Activated CD4-positive, alpha-beta T cell treated with anti-CD3 and anti-CD28 coated beads for 48 hours (primary cell): Measurements from ENCODE around the gene LRIT2.

ENCODE experiments used
- DNase-seq: peaks from one replicate; pipeline ENCODE4 v3.0.0-alpha.2; 2020

LRIT2 gene

GRCh38 chr10:84241185-84241790, 15.9 kb upstream of the LRIT2 start, which contains the start of gene LRIT1:
Gene LRIT1 (minus strand): TSS chr10:84241546. CDS start chr10:84241439, 107 bp downstream.
- DNase-seq, result no peak

- DNase-seq, result no peak
These were observed 13.6 kb upstream of the LRIT2 start for GRCh38 chr10:84238909-84239308.

GRCh38 chr10:84237199-84238051, 12.1 kb upstream of the LRIT2 start:
- DNase-seq, result peak; percentile 30

- DNase-seq, result no peak
These were observed 11.5 kb upstream of the LRIT2 start for GRCh38 chr10:84236807-84237198.

- no peak for DNase-seq
These were observed 9.8 kb upstream of the LRIT2 start for GRCh38 chr10:84235096-84235495.

GRCh38 chr10:84234479-84234878, 9.1 kb upstream of the LRIT2 start:
- no peak for DNase-seq

GRCh38 chr10:84233940-84234339, 8.6 kb upstream of the LRIT2 start:
- no peak for DNase-seq

- no peak for DNase-seq
These were observed 7.0 kb upstream of the LRIT2 start for GRCh38 chr10:84232376-84232775.

GRCh38 chr10:84230359-84230758, 5.0 kb upstream of the LRIT2 start:
- DNase-seq, result no peak

GRCh38 chr10:84227810-84228209, 2.5 kb upstream of the LRIT2 start:
- DNase-seq, result no peak

GRCh38 chr10:84226616-84227015, 1.3 kb upstream of the LRIT2 start:
- DNase-seq, result no peak

GRCh38 chr10:84224411-84225028, 824 bp downstream of the LRIT2 start:
- no peak for DNase-seq

GRCh38 chr10:84221916-84222315, 3.4 kb downstream of the LRIT2 start:
- DNase-seq, result no peak

- DNase-seq, result no peak
These were observed 7.6 kb downstream of the LRIT2 start for GRCh38 chr10:84217746-84218145.

GRCh38 chr10:84216834-84217233, 8.5 kb downstream of the LRIT2 start:
- no peak for DNase-seq

- peak; percentile 59 for DNase-seq
These were observed 10.6 kb downstream of the LRIT2 start for GRCh38 chr10:84214612-84215235.

GRCh38 chr10:84214046-84214572, 11.2 kb downstream of the LRIT2 start:
- DNase-seq, result no peak

- DNase-seq, result no peak
These were observed 12.3 kb downstream of the LRIT2 start for GRCh38 chr10:84213076-84213475.

- DNase-seq, result no peak
These were observed 13.3 kb downstream of the LRIT2 start for GRCh38 chr10:84212014-84212413.

GRCh38 chr10:84211566-84211965, 13.8 kb downstream of the LRIT2 start:
- DNase-seq, result no peak

- no peak for DNase-seq
These were observed 17.3 kb downstream of the LRIT2 start for GRCh38 chr10:84208023-84208422.

GRCh38 chr10:84205853-84206525, 19.4 kb downstream of the LRIT2 start:
- no peak for DNase-seq
